OCI-LY7 (cell line): ENCODE data around the gene NTSR1. TPM values are rescaled to one million over a fixed set of nuclear protein-coding genes. Genes with fewer than 3 reads are reported as not detected.

ENCODE experiments used
- BruUV-seq: library from RNA; stranded (reverse); fragments of 400-500 nt; replicated peaks from 2 replicates; lab custom pipeline; 2021; lab: Mats Ljungman, UMichigan
- CTCF ChIA-PET: fragments of 300-600 bp; sonication (Branson Sonifier 250); formaldehyde crosslinking; loops from one replicate; lab custom pipeline; 2022; ENCODE audit warnings: antibody characterized with exemption; ENCODE audit not compliant: unreplicated experiment; lab: Charles Lee
- POLR2A ChIA-PET: fragments of 300-600 bp; sonication (Branson Sonifier 250); formaldehyde crosslinking; loops from one replicate; lab custom pipeline; 2022; ENCODE audit warnings: antibody characterized with exemption; lab: Charles Lee
- DNase-seq: peaks from one replicate; pipeline ENCODE4 v3.0.0-alpha.2; 2015; ENCODE audit warnings: low spot score
- H2AFZ ChIP-seq: fragments of 200-600 bp; sonication (generic), shearing (Covaris generic); 2 replicates; pipeline ENCODE4 v1.6.1; 2014; ENCODE audit warnings: mild to moderate bottlenecking, antibody characterized with exemption, low read length, moderate library complexity
- H3K27ac ChIP-seq: fragments of 200-600 bp; sonication (generic); 2 replicates; pipeline ENCODE4 v1.5.1; 2014; ENCODE audit warnings: mixed run types, low read depth, mild to moderate bottlenecking, moderate library complexity, low read length, inconsistent platforms; ENCODE audit not compliant: poor library complexity, severe bottlenecking
- H3K36me3 ChIP-seq: fragments of 200-600 bp; sonication (generic); 2 replicates; pipeline ENCODE4 v1.6.1; 2014; ENCODE audit warnings: mild to moderate bottlenecking, antibody characterized with exemption, low read length, moderate library complexity, mixed read lengths; ENCODE audit not compliant: insufficient read depth
- H3K4me1 ChIP-seq: fragments of 200-600 bp; sonication (generic); 2 replicates; pipeline ENCODE4 v1.5.1; 2014; ENCODE audit warnings: mild to moderate bottlenecking, low read length; ENCODE audit not compliant: insufficient read depth, poor library complexity, severe bottlenecking
- H3K4me2 ChIP-seq: fragments of 200-600 bp; sonication (generic); 2 replicates; pipeline ENCODE4 v1.6.1; 2014; ENCODE audit warnings: mild to moderate bottlenecking, low read length
- H3K4me3 ChIP-seq: fragments of 200-600 bp; sonication (generic); 2 replicates; pipeline ENCODE4 v1.5.1; 2014; ENCODE audit warnings: mild to moderate bottlenecking, low read depth, low read length; ENCODE audit not compliant: poor library complexity, severe bottlenecking
- H3K79me2 ChIP-seq: fragments of 200-600 bp; sonication (generic); 2 replicates; pipeline ENCODE4 v1.6.1; 2016; ENCODE audit warnings: low read depth, mild to moderate bottlenecking, low read length, moderate library complexity, mixed read lengths; ENCODE audit not compliant: insufficient read depth
- H3K9me2 ChIP-seq: fragments of 200-600 bp; sonication (generic); 2 replicates; pipeline ENCODE4 v1.6.1; 2016; ENCODE audit warnings: mild to moderate bottlenecking, low read length, mixed read lengths; ENCODE audit not compliant: insufficient read depth
- H3K9me3 ChIP-seq: fragments of 200-600 bp; sonication (generic); 2 replicates; pipeline ENCODE4 v1.6.1; 2014; ENCODE audit warnings: mild to moderate bottlenecking, mixed run types, low read length, mixed read lengths
- H4K20me1 ChIP-seq: fragments of 200-600 bp; sonication (generic); 2 replicates; pipeline ENCODE4 v1.6.1; 2014; ENCODE audit warnings: mild to moderate bottlenecking, antibody characterized with exemption, low read length, moderate library complexity, mixed read lengths; ENCODE audit not compliant: insufficient read depth
- EZH2phosphoT487 ChIP-seq: fragments of 200-600 bp; sonication (generic); IDR thresholded peaks from 2 replicates; pipeline ENCODE4 v1.6.1; 2018; ENCODE audit warnings: low read depth, borderline replicate concordance, mild to moderate bottlenecking, mixed run types, antibody characterized with exemption, low read length, moderate library complexity, mixed read lengths
- intact Hi-C: fragments of 100-400 bp; cut with micrococcal nuclease; formaldehyde crosslinking; loops from one replicate; pipeline ENCODE4 v1.10.0; 2022; ENCODE audit not compliant: unreplicated experiment
- total RNA-seq, 2 experiments: library from RNA; depleted of rRNA in 1 of 2; stranded (reverse); fragments of >200 nt in 1 of 2; shearing (Covaris generic) in 1 of 2; gene quantifications; 2 replicates each; pipeline ENCODE4 v1.2.3, GENCODE V29; 2014 to 2022
- TF ChIP-seq, protein P1 (sequence below): fragments of 200-600 bp; sonication (generic); conservative IDR thresholded peaks from 2 replicates; pipeline ENCODE4 v1.5.1; 2014; ENCODE audit warnings: mild to moderate bottlenecking, antibody characterized with exemption, low read length, moderate library complexity, mixed read lengths

Gene NTSR1
- total RNA-seq, 2 experiments from 2014 or later = not detected

DNA sequence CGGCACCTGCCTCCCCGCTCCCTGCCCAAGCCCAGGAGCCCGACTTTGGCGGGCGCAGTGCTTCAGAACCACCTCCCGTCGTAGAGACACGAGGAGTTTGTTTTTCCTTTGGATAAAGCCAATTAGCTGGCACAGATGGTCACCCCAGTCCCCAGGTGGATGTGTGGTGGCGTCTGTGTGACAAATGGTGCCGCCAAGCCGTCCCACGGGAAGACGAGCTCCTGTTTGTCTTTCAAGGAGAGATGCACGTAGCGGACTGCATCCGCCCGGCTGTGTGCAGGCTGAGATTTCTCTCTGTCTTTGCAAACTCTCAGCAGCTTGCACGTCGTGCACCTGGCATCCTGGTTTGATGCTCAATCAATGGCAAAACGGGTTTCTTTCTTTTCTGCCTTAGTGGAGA lies 71.6 kb downstream of the NTSR1 start:
- TF ChIP-seq, protein P1, sequence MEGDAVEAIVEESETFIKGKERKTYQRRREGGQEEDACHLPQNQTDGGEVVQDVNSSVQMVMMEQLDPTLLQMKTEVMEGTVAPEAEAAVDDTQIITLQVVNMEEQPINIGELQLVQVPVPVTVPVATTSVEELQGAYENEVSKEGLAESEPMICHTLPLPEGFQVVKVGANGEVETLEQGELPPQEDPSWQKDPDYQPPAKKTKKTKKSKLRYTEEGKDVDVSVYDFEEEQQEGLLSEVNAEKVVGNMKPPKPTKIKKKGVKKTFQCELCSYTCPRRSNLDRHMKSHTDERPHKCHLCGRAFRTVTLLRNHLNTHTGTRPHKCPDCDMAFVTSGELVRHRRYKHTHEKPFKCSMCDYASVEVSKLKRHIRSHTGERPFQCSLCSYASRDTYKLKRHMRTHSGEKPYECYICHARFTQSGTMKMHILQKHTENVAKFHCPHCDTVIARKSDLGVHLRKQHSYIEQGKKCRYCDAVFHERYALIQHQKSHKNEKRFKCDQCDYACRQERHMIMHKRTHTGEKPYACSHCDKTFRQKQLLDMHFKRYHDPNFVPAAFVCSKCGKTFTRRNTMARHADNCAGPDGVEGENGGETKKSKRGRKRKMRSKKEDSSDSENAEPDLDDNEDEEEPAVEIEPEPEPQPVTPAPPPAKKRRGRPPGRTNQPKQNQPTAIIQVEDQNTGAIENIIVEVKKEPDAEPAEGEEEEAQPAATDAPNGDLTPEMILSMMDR = no peak
- TF ChIP-seq EZH2phosphoT487 = no peak
- no peak overlapping the region for H3K27ac ChIP-seq
- no peak overlapping the region for H3K4me2 ChIP-seq
- BruUV-seq = no TSS peak
- no peaks in the 10 kb centered on the region for H3K9me2 ChIP-seq
- intact Hi-C loops = no loop called here
- CTCF ChIA-PET = interaction anchor here (0.6 kb wide), 1 partner anchor 9 kb away, joined by 4 read pairs; no protein-coding TSS in a partner anchor
- no peak overlapping the region for H3K4me3 ChIP-seq
- POLR2A ChIA-PET = interaction anchor here (0.8 kb wide), 1 partner anchor 156 kb away, joined by 3 read pairs; no protein-coding TSS in a partner anchor
- no peaks in the 10 kb centered on the region for H3K9me3 ChIP-seq
- H3K36me3 ChIP-seq = no peaks in the 10 kb centered on the region
- H3K4me1 ChIP-seq = peaks cover 20% of the 10 kb centered on the region
- H3K79me2 ChIP-seq = no peaks in the 10 kb centered on the region
- no peaks in the 10 kb centered on the region for H4K20me1 ChIP-seq
- H2AFZ ChIP-seq = no peak overlapping the region
- no peak for DNase-seq

DNA sequence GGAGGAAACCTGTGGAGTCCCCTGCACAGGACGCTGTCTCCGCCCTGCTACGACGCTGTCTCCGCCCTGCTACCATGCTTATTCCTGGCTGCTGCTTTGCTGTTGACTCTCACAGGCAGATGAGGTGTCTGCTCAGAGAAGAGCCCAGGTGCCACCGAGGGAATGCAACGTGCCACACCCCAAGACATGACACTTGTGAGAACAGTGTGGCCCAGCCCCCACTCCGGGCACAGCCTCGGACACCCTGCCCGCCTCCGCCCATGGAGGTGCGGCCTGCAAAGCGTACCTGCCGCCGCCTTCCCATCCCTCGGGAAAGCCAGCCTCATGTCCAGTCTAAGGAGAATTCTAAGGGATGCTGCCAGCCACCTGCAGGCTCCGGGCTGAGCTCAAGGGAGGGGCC lies 72.1 kb downstream of the NTSR1 start:
- CTCF ChIA-PET = interaction anchor here (0.6 kb wide), 1 partner anchor 9 kb away, joined by 4 read pairs; no protein-coding TSS in a partner anchor
- no TSS peak for BruUV-seq
- H3K79me2 ChIP-seq = no peaks in the 10 kb centered on the region

More for the DNA sequence above, 72.1 kb downstream of the NTSR1 start:
- H3K9me2 ChIP-seq = no peaks in the 10 kb centered on the region
- TF ChIP-seq, protein P1 = no peak
- TF ChIP-seq EZH2phosphoT487 = no peak
- peaks cover 18% of the 10 kb centered on the region for H3K4me1 ChIP-seq
- no peak overlapping the region for H3K4me2 ChIP-seq
- no peak overlapping the region for H3K4me3 ChIP-seq
- H3K27ac ChIP-seq = no peak overlapping the region
- DNase-seq = no peak
- intact Hi-C loops = no loop called here
- POLR2A ChIA-PET = no interaction called here
- no peaks in the 10 kb centered on the region for H3K36me3 ChIP-seq
- H2AFZ ChIP-seq = no peak overlapping the region
- H3K9me3 ChIP-seq = no peaks in the 10 kb centered on the region
- H4K20me1 ChIP-seq = no peaks in the 10 kb centered on the region
